Stimulated activated CD4-positive, alpha-beta T cell treated with anti-CD3 and anti-CD28 coated beads, Interleukin-1b, Interleukin-23, amount 100 ng/mL, for 4 hours (primary cell): Measurements from ENCODE around the gene HSPA12B.

Experiments
- DNase-seq, 2 donors: peaks; one replicate each; pipeline ENCODE4 v3.0.0-alpha.2; 2020; ENCODE audit warnings: low read depth in 2 of 2

The HSPA12B gene

GRCh38 chr20:3705491-3705969 is 27.0 kb upstream of the HSPA12B start:
- no peak for DNase-seq

- DNase-seq, result no peak
Measured at GRCh38 chr20:3705970-3706739, 26.3 kb upstream of the HSPA12B start.

- DNase-seq, result no peak
Measured at GRCh38 chr20:3706774-3707507, 25.5 kb upstream of the HSPA12B start.

- no peak for DNase-seq
Measured at GRCh38 chr20:3707508-3707899, 25.0 kb upstream of the HSPA12B start.

GRCh38 chr20:3710011-3710466 is 22.4 kb upstream of the HSPA12B start:
- DNase-seq, result no peak

GRCh38 chr20:3710703-3711483 is 21.6 kb upstream of the HSPA12B start:
- DNase-seq, result peak; percentile 69 to 73

GRCh38 chr20:3711484-3711941 is 21.0 kb upstream of the HSPA12B start:
- DNase-seq, result no peak

- DNase-seq, result no peak
Measured at GRCh38 chr20:3712279-3712873, 20.1 kb upstream of the HSPA12B start, which contains the start of gene SIGLEC1. SIGLEC1 (minus strand) TSS chr20:3712600; CDS start chr20:3707128, 5,472 bp downstream.

- DNase-seq, result no peak
Measured at GRCh38 chr20:3714092-3714491, 18.4 kb upstream of the HSPA12B start.

GRCh38 chr20:3716195-3716834 is 16.2 kb upstream of the HSPA12B start:
- peak in 1 of 2 donors; percentile 6 for DNase-seq

GRCh38 chr20:3719046-3719445 is 13.4 kb upstream of the HSPA12B start:
- no peak for DNase-seq

- DNase-seq, result no peak
Measured at GRCh38 chr20:3720068-3720467, 12.4 kb upstream of the HSPA12B start.

GRCh38 chr20:3720626-3721025 is 11.9 kb upstream of the HSPA12B start:
- DNase-seq, result no peak

GRCh38 chr20:3721912-3722311 is 10.6 kb upstream of the HSPA12B start:
- DNase-seq, result no peak

GRCh38 chr20:3723284-3723683 is 9.2 kb upstream of the HSPA12B start:
- no peak for DNase-seq

- no peak for DNase-seq
Measured at GRCh38 chr20:3724356-3724755, 8.1 kb upstream of the HSPA12B start.

GRCh38 chr20:3727401-3728021 is 5.0 kb upstream of the HSPA12B start:
- DNase-seq, result no peak

GRCh38 chr20:3728354-3728753 is 4.1 kb upstream of the HSPA12B start:
- DNase-seq, result no peak

- no peak for DNase-seq
Measured at GRCh38 chr20:3728876-3729275, 3.6 kb upstream of the HSPA12B start.

GRCh38 chr20:3729378-3729777 is 3.1 kb upstream of the HSPA12B start:
- DNase-seq, result no peak
